GM19455 (cell line): Measurements from ENCODE around the gene KLK13.

Experiments
- ATAC-seq: cut with Tn5 transposase; IDR thresholded peaks from one replicate; pipeline ENCODE4 v1.9.1; 2021; ENCODE audit not compliant: unreplicated experiment

KLK13 gene

GRCh38 chr19:51093101-51093500 is 28.2 kb upstream of the KLK13 start:
- ATAC-seq, result no peak

- no peak for ATAC-seq
Measured at GRCh38 chr19:51091895-51092873, 27.3 kb upstream of the KLK13 start.

DNA sequence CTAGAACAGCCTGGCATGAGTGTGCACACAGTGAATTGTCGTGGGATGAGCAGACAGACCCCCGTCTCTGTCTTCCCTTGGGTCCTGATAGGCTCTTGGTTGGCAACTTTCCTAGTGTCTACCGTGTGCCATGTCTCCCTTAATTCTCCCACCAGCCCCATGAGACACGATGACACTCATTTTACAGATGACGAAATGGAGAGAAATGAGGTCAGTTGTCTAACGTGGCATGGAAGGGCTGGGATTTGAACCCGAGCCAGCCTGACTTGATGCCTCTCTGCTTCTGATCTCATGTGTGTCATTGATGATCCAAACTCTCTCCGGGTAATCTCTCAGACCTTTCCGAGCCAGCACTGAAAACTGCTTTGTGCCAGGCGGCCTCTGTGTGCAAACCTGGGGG is 26.2 kb upstream of the KLK13 start:
- ATAC-seq, result no peak

DNA sequence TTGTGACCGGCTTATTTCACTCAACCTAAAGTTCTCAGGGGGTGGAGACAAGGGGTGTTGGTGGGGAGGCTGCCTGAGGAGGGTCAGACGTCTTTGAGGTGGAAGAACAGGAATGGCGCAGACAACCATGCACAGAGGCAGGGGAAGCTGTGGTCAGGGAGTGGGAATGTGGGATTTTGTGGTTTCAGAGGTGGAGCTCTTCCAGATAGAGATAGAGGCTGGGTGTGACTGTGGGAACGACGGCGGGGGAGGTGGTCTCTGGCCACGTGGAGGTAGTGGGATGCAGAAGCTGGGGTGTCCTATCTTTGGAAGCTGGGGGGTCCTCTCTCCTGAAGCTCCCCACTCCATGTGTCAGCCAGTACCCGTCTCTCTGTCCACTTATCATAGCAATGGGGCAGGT is 25.6 kb upstream of the KLK13 start:
- no peak for ATAC-seq

DNA sequence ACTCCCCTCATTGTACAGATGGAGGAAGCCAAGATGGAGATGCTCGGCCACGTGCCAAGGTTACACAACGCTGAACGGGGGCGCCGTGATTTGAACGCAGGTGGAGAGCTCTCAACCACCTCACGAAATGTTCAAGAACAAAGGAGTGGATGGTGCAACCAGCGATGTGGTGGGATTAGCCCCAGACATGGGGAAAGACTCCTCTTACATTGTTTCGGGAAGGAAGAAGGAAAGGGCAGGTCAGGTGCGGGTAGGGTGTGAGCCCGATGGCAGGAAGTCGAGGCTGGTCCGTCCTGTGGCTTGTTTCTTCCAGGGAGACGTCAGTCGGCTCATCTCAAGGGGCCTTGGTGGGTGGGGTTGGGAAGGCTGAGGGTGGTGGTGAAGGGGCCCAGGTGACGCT is 24.9 kb upstream of the KLK13 start:
- ATAC-seq, result no peak

DNA sequence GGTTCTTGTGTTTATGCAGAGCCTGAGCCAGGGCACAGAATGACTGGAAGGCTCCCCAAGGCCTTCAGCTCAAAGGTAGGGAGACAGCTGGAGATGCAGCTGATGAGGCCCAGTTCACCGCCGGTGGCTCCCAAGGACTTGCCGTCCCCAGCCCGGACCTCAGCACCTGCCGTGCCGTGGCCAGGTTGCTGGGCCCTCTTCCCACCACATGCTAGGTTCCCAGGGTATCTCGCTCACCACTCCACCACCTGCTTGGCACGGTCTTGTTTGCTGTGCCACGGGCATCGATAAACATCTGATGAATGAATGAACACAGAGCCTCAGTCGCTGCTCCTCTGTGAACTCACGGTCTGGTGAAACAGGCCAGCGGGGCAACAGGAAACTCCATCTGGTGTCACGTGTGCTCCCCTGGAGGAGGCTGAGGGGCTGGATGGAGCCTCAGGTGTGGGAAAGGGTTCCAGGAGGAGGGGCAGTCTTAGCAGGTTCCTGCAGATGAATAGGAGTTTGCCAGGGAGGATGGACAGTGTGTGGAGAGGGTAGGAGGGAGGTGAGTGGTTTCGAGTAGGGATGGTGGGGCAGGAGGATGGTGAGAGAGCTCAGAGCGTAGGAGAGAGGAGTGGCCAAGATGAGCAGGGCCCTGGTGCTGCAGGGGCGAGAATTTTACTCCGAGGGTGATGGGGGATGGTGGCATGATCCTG is 21.4 kb upstream of the KLK13 start:
- ATAC-seq, result no peak

- no peak for ATAC-seq
Measured at GRCh38 chr19:51084505-51084904, 19.6 kb upstream of the KLK13 start.

DNA sequence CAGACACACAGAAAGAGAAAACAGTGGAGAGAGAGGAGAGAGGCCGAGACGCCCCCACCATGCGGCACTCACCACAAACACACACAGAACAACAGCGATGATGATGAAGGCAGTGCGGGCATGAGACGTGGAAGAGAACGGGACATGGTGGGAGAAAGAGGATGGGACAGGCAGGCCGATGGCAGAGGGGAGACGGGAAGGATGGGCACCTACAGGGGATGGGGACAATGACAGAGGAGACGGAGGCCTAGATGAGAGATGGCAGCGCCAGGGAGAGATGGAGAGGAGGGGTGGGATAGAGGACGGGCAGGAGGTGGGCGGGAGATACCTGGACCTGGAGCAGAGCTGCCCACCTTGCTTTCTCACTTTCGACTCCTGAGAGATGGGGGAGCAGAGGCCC is 18.9 kb upstream of the KLK13 start:
- no peak for ATAC-seq

DNA sequence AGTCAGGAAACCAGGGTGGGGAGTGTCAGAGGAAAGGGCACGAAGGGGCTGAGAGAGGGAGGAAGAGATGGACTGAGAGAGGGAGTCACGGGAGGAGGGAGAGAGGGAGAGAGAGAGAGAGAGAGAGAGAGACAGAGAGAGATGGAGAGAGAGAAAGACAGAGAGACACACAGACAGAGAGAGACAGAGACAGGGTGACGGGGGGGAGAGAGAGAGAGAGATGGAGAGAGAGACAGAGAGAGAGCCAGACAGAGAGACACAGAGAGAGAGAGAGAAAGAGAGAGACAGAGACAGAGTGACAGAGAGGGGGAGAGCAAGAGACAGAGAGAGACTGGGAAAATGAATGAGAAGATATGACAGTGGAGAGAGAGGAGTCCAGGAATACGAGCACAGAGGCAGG is 18.3 kb upstream of the KLK13 start:
- no peak for ATAC-seq

- no peak for ATAC-seq
Measured at GRCh38 chr19:51082611-51083010, 17.7 kb upstream of the KLK13 start, which contains the start of gene KLK14. KLK14 (minus strand) TSS chr19:51082887; CDS start chr19:51082614, 273 bp downstream.

- ATAC-seq, result no peak
Measured at GRCh38 chr19:51081476-51081875, 16.6 kb upstream of the KLK13 start.

- no peak for ATAC-seq
Measured at GRCh38 chr19:51079481-51080110, 14.7 kb upstream of the KLK13 start.

DNA sequence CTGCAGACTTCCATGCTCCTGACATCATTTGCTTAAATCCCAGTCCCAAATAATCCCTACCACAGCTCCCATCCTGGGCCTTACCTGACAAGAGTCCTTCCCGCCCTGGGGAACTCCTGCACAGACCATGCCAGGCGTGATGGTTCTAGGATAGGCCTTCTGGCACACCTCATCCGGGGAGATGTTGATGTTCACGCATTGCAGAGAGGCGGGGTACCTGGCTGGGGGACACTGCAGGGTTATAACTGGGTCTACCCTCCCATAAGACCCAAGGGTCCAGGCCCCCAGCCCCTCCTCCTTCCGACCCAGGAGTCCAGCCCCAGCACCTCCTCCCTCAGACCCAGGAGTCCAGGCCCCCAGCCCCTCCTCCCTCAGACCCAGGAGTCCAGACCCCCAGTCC is 13.8 kb upstream of the KLK13 start:
- ATAC-seq, result no peak

DNA sequence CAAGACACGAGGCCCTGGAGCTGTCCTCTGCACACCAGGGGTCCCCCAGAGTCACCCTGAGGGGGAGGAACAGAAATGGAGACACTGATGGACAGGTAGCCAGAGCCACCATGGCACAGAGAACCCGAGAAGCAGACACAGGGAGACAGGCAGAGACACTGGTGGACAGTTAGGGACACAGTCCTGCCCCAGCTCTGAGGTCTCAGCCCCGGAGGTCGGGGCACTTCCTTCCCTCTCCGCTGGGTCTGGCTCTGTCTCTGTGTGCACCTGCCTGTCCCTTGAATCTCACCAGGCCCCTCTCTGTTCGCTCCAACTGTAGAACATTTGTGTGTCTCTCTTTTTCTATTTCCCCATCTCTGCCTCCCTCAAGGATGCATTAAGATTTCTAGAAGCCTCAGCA is 13.2 kb upstream of the KLK13 start:
- ATAC-seq, result no peak

GRCh38 chr19:51076631-51077213 is 11.8 kb upstream of the KLK13 start:
- ATAC-seq, result no peak

DNA sequence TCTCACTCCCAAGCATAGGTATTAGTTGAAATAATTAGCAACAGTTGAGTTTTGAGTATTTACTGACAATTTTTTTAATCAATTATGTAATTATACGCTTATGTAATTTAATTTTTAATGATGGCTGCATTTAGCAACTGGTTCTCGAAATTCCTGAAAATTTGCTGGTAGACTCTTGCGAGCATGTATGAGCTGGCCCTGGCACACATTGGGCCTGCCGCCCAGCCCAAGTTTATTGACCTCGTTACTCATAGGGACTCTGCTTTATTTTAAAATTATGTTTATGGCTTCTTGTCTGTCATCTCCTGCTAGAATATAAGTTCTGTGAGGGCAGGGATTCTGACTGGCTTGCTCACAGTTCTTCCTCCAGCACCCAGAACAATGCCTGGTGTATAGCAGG is 11.1 kb upstream of the KLK13 start:
- no peak for ATAC-seq

DNA sequence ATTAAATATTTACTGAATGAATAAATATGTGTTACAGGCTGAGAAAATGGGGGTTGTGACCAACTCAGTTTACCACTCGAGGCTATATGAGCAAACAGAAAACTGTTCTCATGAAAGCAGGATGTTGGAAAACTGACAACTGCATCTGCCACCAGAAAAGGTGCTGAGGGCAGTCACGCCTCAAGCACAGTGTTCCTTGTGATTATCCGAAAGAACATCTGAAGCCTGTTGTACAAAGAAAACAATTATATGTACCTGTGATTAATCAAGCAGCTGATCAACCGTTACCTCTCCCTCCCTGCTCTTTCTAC is 6.2 kb upstream of the KLK13 start:
- ATAC-seq, result no peak

GRCh38 chr19:51070334-51071094 is 5.6 kb upstream of the KLK13 start:
- no peak for ATAC-seq

GRCh38 chr19:51066393-51067186 is 1.7 kb upstream of the KLK13 start:
- no peak for ATAC-seq
